ENCODE results near the gene CAMTA1. TPM values are rescaled to one million over a fixed set of nuclear protein-coding genes. Genes with fewer than 3 reads are reported as not detected.

CAMTA1 gene
- total and polyA plus RNA-seq, 4 donors, result 48.1 to 140 (median 52.3) TPM

- Histone ChIP-seq H3K9me3 (ENCODE audit: control insufficient read depth in 4 of 4, insufficient read depth in 3 of 4, low read length in 3 of 4) (no peaks in the 10 kb centered on the region), H3K4me3 (no peak overlapping the region), H3K4me1 (ENCODE audit: control insufficient read depth in 5 of 5, insufficient read depth in 5 of 5, low read length in 5 of 5) (peaks cover 0 to 24% (median 0%) of the 10 kb centered on the region in 5 donors), H3K36me3 (ENCODE audit: control insufficient read depth in 4 of 4, insufficient read depth in 4 of 4, low read length in 4 of 4) (no peaks in the 10 kb centered on the region), H3K9ac (ENCODE audit: insufficient read depth in 1 of 2, low read length in 2 of 2) (no peak overlapping the region), H3K27ac (ENCODE audit: low read depth in 1 of 2, low read length in 1 of 2) (no peak overlapping the region), H3K27me3 (ENCODE audit: control insufficient read depth in 3 of 3, insufficient read depth in 3 of 3, low read length in 2 of 3) (no peaks in the 10 kb centered on the region)
- 95 to 96% methylated on average over 4 of the region's 4 CpGs for WGBS, 2 donors
- ATAC-seq (ENCODE audit: insufficient read depth, low FRiP score) (no peak), DNase-seq (no peak)
- no peak for TF ChIP-seq CTCF (IDR thresholded peaks at IDR 0.05; ENCODE audit: control extremely low read depth, extremely low read depth)
Measured at GRCh38 chr1:7560128-7560527, 774.9 kb downstream of the CAMTA1 start.

- Histone ChIP-seq H3K36me3 (ENCODE audit: control insufficient read depth in 4 of 4, insufficient read depth in 4 of 4, low read length in 4 of 4) (no peaks in the 10 kb centered on the region), H3K9ac (ENCODE audit: insufficient read depth in 1 of 2, low read length in 2 of 2) (no peak overlapping the region), H3K27ac (ENCODE audit: low read depth in 1 of 2, low read length in 1 of 2) (no peak overlapping the region), H3K4me1 (ENCODE audit: control insufficient read depth in 5 of 5, insufficient read depth in 5 of 5, low read length in 5 of 5) (peaks cover 0 to 20% (median 0%) of the 10 kb centered on the region in 5 donors), H3K27me3 (ENCODE audit: control insufficient read depth in 3 of 3, insufficient read depth in 3 of 3, low read length in 2 of 3) (no peaks in the 10 kb centered on the region), H3K4me3 (no peak overlapping the region), H3K9me3 (ENCODE audit: control insufficient read depth in 4 of 4, insufficient read depth in 3 of 4, low read length in 3 of 4) (no peaks in the 10 kb centered on the region)
- no peak for ATAC-seq (ENCODE audit: insufficient read depth, low FRiP score)
- no peak for DNase-seq
- 94% methylated on average over 15 of the region's 15 CpGs for WGBS, 2 donors
- TF ChIP-seq CTCF (IDR thresholded peaks at IDR 0.05; ENCODE audit: control extremely low read depth, extremely low read depth), result no peak
Measured at GRCh38 chr1:7560601-7561181, 775.4 kb downstream of the CAMTA1 start.

GRCh38 chr1:7561331-7561921 lies 776.2 kb downstream of the CAMTA1 start:
- H3K27me3 ChIP-seq (ENCODE audit: control insufficient read depth in 3 of 3, insufficient read depth in 3 of 3, low read length in 2 of 3), result no peaks in the 10 kb centered on the region
- H3K9ac ChIP-seq (ENCODE audit: insufficient read depth in 1 of 2, low read length in 2 of 2), result no peak overlapping the region
- TF ChIP-seq CTCF (IDR thresholded peaks at IDR 0.05; ENCODE audit: control extremely low read depth, extremely low read depth), result no peak
- no peaks in the 10 kb centered on the region for H3K9me3 ChIP-seq (ENCODE audit: control insufficient read depth in 4 of 4, insufficient read depth in 3 of 4, low read length in 3 of 4)
- 71 to 73% methylated on average over 16 of the region's 16 CpGs for WGBS, 2 donors
- no peak for ATAC-seq (ENCODE audit: insufficient read depth, low FRiP score)
- H3K4me3 ChIP-seq, result no peak overlapping the region
- peaks cover 0 to 20% (median 0%) of the 10 kb centered on the region in 5 donors for H3K4me1 ChIP-seq (ENCODE audit: control insufficient read depth in 5 of 5, insufficient read depth in 5 of 5, low read length in 5 of 5)
- H3K36me3 ChIP-seq (ENCODE audit: control insufficient read depth in 4 of 4, insufficient read depth in 4 of 4, low read length in 4 of 4), result no peaks in the 10 kb centered on the region
- no peak overlapping the region for H3K27ac ChIP-seq (ENCODE audit: low read depth in 1 of 2, low read length in 1 of 2)
- DNase-seq, result no peak

Data from lung (tissue), 12 donors.